CD8-positive, alpha-beta memory T cell (primary cell): ENCODE data around the gene SLC2A9. TPM values are rescaled to one million over a fixed set of nuclear protein-coding genes. Genes with fewer than 3 reads are reported as not detected.

ENCODE experiments used
- CTCF ChIA-PET: fragments of 350-600 bp; sonication (Branson Sonifier 250); formaldehyde crosslinking; loops from one replicate; lab custom pipeline; 2021; ENCODE audit warnings: antibody characterized with exemption; lab: Charles Lee
- POLR2A ChIA-PET: fragments of 350-600 bp; sonication (Branson Sonifier 250); formaldehyde crosslinking; loops from one replicate; lab custom pipeline; 2021; ENCODE audit warnings: antibody characterized with exemption; lab: Charles Lee
- DNase-seq, 5 donors: peaks; one replicate each; pipeline versions ENCODE4 v3.0.0 to v3.0.0-alpha.2; 2020 to 2022; ENCODE audit warnings: mixed read lengths in 1 of 5
- H3K27ac ChIP-seq: one replicate; pipeline ENCODE4 v1.7.0; 2013; ENCODE audit warnings: low read depth, mild to moderate bottlenecking, low read length, moderate library complexity
- H3K27me3 ChIP-seq: 2 replicates; pipeline ENCODE4 v1.7.0; 2013; ENCODE audit warnings: low read length, mild to moderate bottlenecking; ENCODE audit not compliant: insufficient read depth, poor library complexity, severe bottlenecking
- H3K36me3 ChIP-seq: 2 replicates; pipeline ENCODE4 v1.7.0; 2013; ENCODE audit warnings: mild to moderate bottlenecking, low read length, moderate library complexity; ENCODE audit not compliant: insufficient read depth
- H3K4me1 ChIP-seq: 2 replicates; pipeline ENCODE4 v1.7.0; 2013; ENCODE audit warnings: mild to moderate bottlenecking, low read length, moderate library complexity; ENCODE audit not compliant: insufficient read depth
- H3K4me3 ChIP-seq: 2 replicates; pipeline ENCODE4 v1.7.0; 2013; ENCODE audit warnings: mild to moderate bottlenecking, low read length
- H3K9me3 ChIP-seq: 2 replicates; pipeline ENCODE4 v1.7.0; 2013; ENCODE audit warnings: mild to moderate bottlenecking, low read length
- H3K27ac Mint-ChIP-seq, 8 donors: one replicate each; pipeline ENCODE4 v1.8.0; 2020 to 2021; ENCODE audit warnings: mixed read lengths in 8 of 8, mild to moderate bottlenecking in 6 of 8, inconsistent platforms in 3 of 8, moderate library complexity in 3 of 8
- H3K27me3 Mint-ChIP-seq, 2 donors: one replicate each; pipeline ENCODE4 v1.8.0; 2020 to 2021; ENCODE audit warnings: mixed read lengths in 2 of 2, mild to moderate bottlenecking in 1 of 2, moderate library complexity in 1 of 2
- H3K36me3 Mint-ChIP-seq, 3 donors: one replicate each; pipeline ENCODE4 v1.8.0; 2020 to 2021; ENCODE audit warnings: mixed read lengths in 3 of 3, inconsistent platforms in 1 of 3, mild to moderate bottlenecking in 1 of 3
- H3K4me1 Mint-ChIP-seq, 3 donors: one replicate each; pipeline ENCODE4 v1.8.0; 2020 to 2021; ENCODE audit warnings: mixed read lengths in 3 of 3, inconsistent platforms in 1 of 3, mild to moderate bottlenecking in 1 of 3
- H3K4me3 Mint-ChIP-seq, 7 donors: one replicate each; pipeline ENCODE4 v1.8.0; 2020 to 2021; ENCODE audit warnings: mixed read lengths in 7 of 7, mild to moderate bottlenecking in 6 of 7, moderate library complexity in 4 of 7, inconsistent platforms in 2 of 7
- H3K9me3 Mint-ChIP-seq, 5 donors: one replicate each; pipeline ENCODE4 v1.8.0; 2020 to 2022; ENCODE audit warnings: mixed read lengths in 5 of 5, mild to moderate bottlenecking in 3 of 5, moderate library complexity in 2 of 5, inconsistent platforms in 1 of 5
- polyA plus RNA-seq: library from polyadenylated mRNA; unstranded; fragments of 300-500 nt; fragmentation: Illumina TruSeq; gene quantifications from one replicate; pipeline ENCODE4 v1.2.3, GENCODE V29; 2021
- total RNA-seq, 2 experiments: library from RNA; stranded (reverse); gene quantifications; one replicate each; pipeline ENCODE4 v1.2.3, GENCODE V29; 2021

The SLC2A9 gene
- total and polyA plus RNA-seq, 3 experiments from 2014 or later: 1.8 to 3.1 (median 3.0) TPM

DNA sequence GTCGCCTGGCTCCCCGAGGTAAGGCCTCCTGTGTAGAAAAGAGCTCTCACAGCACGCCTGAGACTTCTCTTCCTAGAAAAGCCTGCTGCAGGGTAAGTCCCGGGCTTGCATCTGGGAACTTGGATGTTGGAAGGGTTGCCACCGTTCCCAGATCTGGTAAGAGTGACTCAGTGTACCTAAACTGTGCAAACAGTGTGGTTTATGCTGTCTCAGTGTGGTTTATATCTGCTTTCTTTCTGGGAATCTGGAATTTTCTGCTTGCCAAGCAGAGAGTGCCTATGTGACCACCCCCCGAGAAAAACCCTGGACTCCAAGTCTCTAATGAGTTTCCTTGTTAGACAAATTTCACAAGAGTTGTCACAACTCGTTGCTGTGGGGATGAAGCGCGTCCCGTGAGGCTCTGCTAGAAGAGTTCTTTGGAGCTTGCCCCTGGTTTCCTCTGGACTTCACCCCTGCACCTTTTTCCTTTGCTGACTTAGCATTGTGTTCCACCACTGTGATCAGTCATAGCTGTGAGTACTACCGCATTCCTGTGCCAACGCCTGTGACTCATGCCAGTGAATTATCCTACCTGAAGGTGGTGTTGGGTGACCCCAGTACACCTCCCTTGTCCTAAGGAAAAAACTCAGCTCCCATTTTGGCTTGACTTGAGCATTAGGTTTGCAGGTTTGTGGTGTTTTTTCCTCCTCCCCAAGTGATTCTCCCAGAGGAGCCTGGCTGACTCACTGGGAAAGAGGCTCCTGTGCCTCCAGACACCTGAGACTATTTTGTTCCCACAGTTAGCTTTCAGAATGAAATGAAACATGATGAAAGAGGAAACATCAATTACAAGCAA, 14.5 kb downstream of the SLC2A9 start:
- H3K27me3 Mint-ChIP-seq: peaks cover 0 to 3% of the 10 kb centered on the region in 2 donors
- POLR2A ChIA-PET: no interaction called here
- Histone ChIP-seq H3K9me3 (no peaks in the 10 kb centered on the region), H3K27me3 (no peaks in the 10 kb centered on the region), H3K4me3 (no peak overlapping the region), H3K36me3 (no peaks in the 10 kb centered on the region), H3K27ac (no peak overlapping the region), H3K4me1 (no peaks in the 10 kb centered on the region)
- H3K4me3 Mint-ChIP-seq: no peak overlapping the region
- no peak for DNase-seq
- CTCF ChIA-PET: no interaction called here
- peaks cover 0 to 6% (median 0%) of the 10 kb centered on the region in 3 donors for H3K4me1 Mint-ChIP-seq
- no peak overlapping the region for H3K27ac Mint-ChIP-seq
- no peaks in the 10 kb centered on the region for H3K9me3 Mint-ChIP-seq
- peaks cover 0 to 3% (median 0%) of the 10 kb centered on the region in 3 donors for H3K36me3 Mint-ChIP-seq

DNA sequence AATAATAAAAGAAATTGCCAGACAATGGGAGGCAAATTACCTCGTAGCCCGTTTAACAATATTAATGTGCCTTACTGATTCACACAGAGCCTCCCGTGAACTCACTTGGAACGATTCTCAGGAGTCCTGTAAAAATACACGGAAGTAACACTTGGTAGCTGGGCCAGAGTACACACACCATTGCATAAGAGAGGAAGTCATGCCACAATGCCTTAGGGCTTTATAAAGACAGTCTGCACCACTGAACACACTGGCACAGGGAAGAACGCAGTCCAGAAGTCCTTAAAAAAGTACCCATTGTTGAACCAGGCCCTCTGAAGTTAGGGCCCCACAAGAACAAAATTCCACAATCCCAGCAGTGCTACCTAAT, 15.1 kb downstream of the SLC2A9 start:
- ChIA-PET CTCF (no interaction called here), POLR2A (no interaction called here)
- Histone ChIP-seq H3K36me3 (no peaks in the 10 kb centered on the region), H3K27me3 (no peaks in the 10 kb centered on the region), H3K9me3 (no peaks in the 10 kb centered on the region), H3K4me3 (no peak overlapping the region), H3K27ac (no peak overlapping the region), H3K4me1 (no peaks in the 10 kb centered on the region)
- Mint-ChIP-seq H3K36me3 (peaks cover 0 to 3% (median 0%) of the 10 kb centered on the region in 3 donors), H3K27me3 (peaks cover 0 to 3% of the 10 kb centered on the region in 2 donors), H3K9me3 (no peaks in the 10 kb centered on the region), H3K4me1 (peaks cover 0 to 6% (median 0%) of the 10 kb centered on the region in 3 donors), H3K27ac (no peak overlapping the region), H3K4me3 (no peak overlapping the region)
- no peak for DNase-seq

DNA sequence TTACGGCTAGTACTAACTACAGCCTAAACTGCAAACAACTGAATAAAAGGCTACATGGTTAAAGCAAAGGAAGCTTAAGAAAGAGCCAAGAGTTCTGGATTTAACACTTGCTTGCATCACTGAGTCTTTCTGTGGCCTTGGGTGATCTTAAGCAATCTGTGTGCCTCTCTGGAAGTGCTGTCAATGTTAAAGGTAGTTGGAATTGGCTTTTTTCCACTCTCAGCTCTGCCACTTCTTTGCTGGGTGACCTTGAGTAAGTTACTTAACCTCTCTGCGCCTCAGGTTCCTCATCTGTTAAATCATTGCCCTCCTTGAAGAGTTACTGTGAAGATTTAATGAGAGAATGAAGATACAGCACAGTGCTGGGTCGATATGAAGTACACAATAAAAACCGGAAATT, 15.7 kb downstream of the SLC2A9 start:
- no peaks in the 10 kb centered on the region for H3K36me3 ChIP-seq
- ChIA-PET POLR2A (no interaction called here), CTCF (no interaction called here)
- no peak overlapping the region for H3K27ac Mint-ChIP-seq
- H3K4me1 Mint-ChIP-seq: peaks cover 0 to 4% (median 0%) of the 10 kb centered on the region in 3 donors
- peaks cover 0 to 3% (median 0%) of the 10 kb centered on the region in 3 donors for H3K36me3 Mint-ChIP-seq
- no peaks in the 10 kb centered on the region for H3K4me1 ChIP-seq
- no peaks in the 10 kb centered on the region for H3K27me3 ChIP-seq
- H3K9me3 ChIP-seq: no peaks in the 10 kb centered on the region
- H3K27me3 Mint-ChIP-seq: no peaks in the 10 kb centered on the region
- no peak overlapping the region for H3K27ac ChIP-seq
- no peaks in the 10 kb centered on the region for H3K9me3 Mint-ChIP-seq
- DNase-seq: no peak
- H3K4me3 Mint-ChIP-seq: no peak overlapping the region
- H3K4me3 ChIP-seq: no peak overlapping the region

DNA sequence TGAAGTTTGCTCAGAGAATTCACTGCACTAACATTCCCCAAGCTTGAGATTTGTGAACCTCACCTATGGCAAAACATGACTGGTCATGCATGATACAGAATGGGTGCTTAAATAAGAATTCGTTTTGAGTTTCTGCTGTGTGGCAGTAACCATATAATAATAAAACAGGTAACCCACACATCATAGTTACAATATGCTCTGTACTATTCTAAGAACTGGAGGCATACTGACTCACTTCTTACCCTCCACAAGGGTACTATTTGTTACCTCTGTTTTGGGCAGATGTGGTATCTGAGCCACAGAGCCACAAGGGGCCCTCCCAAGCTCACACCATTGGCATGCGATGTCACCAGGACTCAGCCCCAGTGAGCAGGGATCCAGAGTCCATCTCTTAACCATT, 17.6 kb downstream of the SLC2A9 start:
- Mint-ChIP-seq H3K4me3 (no peak overlapping the region), H3K27me3 (no peaks in the 10 kb centered on the region), H3K36me3 (peaks cover 0 to 3% (median 0%) of the 10 kb centered on the region in 3 donors), H3K9me3 (no peaks in the 10 kb centered on the region), H3K4me1 (no peaks in the 10 kb centered on the region), H3K27ac (no peak overlapping the region)
- H3K9me3 ChIP-seq: no peaks in the 10 kb centered on the region
- DNase-seq: no peak
- ChIA-PET POLR2A (no interaction called here), CTCF (no interaction called here)
- H3K27ac ChIP-seq: no peak overlapping the region
- no peaks in the 10 kb centered on the region for H3K4me1 ChIP-seq
- no peaks in the 10 kb centered on the region for H3K36me3 ChIP-seq
- no peaks in the 10 kb centered on the region for H3K27me3 ChIP-seq
- H3K4me3 ChIP-seq: no peak overlapping the region

DNA sequence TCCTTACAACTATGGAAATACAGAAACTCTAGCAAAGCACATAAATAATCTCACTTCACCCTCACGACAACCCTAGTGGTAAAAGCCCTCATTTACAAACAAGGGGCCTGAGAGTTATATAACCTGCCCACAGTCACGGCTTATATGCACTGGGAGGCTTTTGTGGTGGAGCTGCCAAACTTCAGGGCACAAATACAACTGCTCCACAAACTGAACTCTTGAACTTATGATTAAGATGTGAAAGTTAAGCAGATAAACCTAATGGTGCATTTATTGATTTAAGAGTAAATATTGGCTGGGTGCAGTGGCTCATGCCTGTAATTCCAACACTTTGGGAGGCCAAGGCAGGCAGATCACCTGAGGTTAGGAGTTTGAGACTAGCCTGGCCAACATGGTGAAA, 19.0 kb downstream of the SLC2A9 start:
- Histone ChIP-seq H3K27me3 (no peaks in the 10 kb centered on the region), H3K36me3 (no peaks in the 10 kb centered on the region), H3K27ac (no peak overlapping the region), H3K4me1 (no peaks in the 10 kb centered on the region), H3K4me3 (no peak overlapping the region), H3K9me3 (no peaks in the 10 kb centered on the region)
- no peak for DNase-seq
- no peaks in the 10 kb centered on the region for H3K4me1 Mint-ChIP-seq
- ChIA-PET CTCF (interaction anchor here (1.4 kb wide), 1 partner anchor 13 kb away, joined by 3 read pairs; no protein-coding TSS in a partner anchor), POLR2A (no interaction called here)
- no peaks in the 10 kb centered on the region for H3K27me3 Mint-ChIP-seq
- no peak overlapping the region for H3K27ac Mint-ChIP-seq
- H3K4me3 Mint-ChIP-seq: no peak overlapping the region
- peaks cover 0 to 3% (median 0%) of the 10 kb centered on the region in 3 donors for H3K36me3 Mint-ChIP-seq
- no peaks in the 10 kb centered on the region for H3K9me3 Mint-ChIP-seq

DNA sequence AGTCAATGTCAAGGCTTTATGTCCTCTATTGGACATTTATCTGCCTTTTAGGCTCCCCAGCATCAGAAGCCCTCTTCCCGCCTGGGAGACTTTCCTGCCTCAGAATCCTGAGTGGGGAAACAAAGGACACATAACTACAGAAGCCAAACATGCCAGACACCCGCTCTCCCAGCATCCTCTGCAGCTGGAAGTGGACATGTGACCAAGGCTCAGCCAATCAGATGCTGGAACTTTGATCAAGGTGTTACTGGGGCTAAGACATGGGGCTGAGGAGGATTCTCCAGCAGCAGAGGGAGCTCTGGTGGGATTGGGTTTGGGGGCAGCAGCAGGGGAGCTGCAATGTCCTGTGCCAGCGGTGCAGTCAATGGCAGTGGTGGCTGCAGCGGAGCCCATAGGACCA, 19.5 kb downstream of the SLC2A9 start:
- no peaks in the 10 kb centered on the region for H3K36me3 ChIP-seq
- no peaks in the 10 kb centered on the region for H3K27me3 ChIP-seq
- ChIA-PET POLR2A (no interaction called here), CTCF (interaction anchor here (1.4 kb wide), 1 partner anchor 12 kb away, joined by 3 read pairs; no protein-coding TSS in a partner anchor)
- H3K27ac ChIP-seq: no peak overlapping the region
- no peaks in the 10 kb centered on the region for H3K4me1 ChIP-seq
- H3K9me3 ChIP-seq: no peaks in the 10 kb centered on the region
- Mint-ChIP-seq H3K4me1 (no peaks in the 10 kb centered on the region), H3K4me3 (no peak overlapping the region), H3K27me3 (no peaks in the 10 kb centered on the region), H3K9me3 (no peaks in the 10 kb centered on the region), H3K27ac (no peak overlapping the region), H3K36me3 (peaks cover 0 to 3% (median 0%) of the 10 kb centered on the region in 3 donors)
- H3K4me3 ChIP-seq: no peak overlapping the region
- no peak for DNase-seq

DNA sequence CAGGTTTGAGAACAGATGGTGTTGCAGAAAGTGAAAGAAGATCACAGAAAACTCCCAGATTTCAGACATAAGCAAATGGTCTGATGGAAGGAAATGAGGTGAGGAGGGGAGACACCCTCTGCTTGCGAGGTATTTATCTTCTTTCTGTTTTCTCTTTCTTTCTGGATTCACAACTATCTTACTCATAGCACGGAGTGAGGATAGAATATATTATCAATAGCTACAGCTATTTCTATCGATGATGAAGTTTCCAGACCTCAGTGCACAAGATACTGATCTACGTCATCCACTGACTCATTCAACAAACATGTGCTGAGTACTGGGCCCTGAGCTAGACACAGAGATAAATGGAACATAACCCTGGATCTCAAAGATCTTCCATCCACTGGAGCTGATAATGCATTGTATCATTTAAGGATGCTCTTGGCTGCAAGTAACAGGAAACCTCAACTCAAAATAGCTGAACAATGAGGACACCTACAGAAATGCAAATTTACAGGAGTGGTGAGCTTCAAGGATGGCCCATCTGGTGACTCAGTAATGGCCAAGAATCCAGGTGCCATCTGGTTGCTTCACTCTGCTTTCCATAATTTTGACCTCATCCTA, 21.2 kb downstream of the SLC2A9 start:
- H3K27me3 Mint-ChIP-seq: no peaks in the 10 kb centered on the region
- ChIA-PET POLR2A (no interaction called here), CTCF (no interaction called here)
- Histone ChIP-seq H3K9me3 (no peaks in the 10 kb centered on the region), H3K4me1 (no peaks in the 10 kb centered on the region), H3K27ac (no peak overlapping the region), H3K4me3 (no peak overlapping the region), H3K36me3 (no peaks in the 10 kb centered on the region), H3K27me3 (no peaks in the 10 kb centered on the region)
- H3K4me3 Mint-ChIP-seq: no peak overlapping the region
- DNase-seq: no peak
- H3K36me3 Mint-ChIP-seq: peaks cover 0 to 10% (median 3%) of the 10 kb centered on the region in 3 donors
- H3K4me1 Mint-ChIP-seq: no peaks in the 10 kb centered on the region
- no peak overlapping the region for H3K27ac Mint-ChIP-seq
- no peaks in the 10 kb centered on the region for H3K9me3 Mint-ChIP-seq

DNA sequence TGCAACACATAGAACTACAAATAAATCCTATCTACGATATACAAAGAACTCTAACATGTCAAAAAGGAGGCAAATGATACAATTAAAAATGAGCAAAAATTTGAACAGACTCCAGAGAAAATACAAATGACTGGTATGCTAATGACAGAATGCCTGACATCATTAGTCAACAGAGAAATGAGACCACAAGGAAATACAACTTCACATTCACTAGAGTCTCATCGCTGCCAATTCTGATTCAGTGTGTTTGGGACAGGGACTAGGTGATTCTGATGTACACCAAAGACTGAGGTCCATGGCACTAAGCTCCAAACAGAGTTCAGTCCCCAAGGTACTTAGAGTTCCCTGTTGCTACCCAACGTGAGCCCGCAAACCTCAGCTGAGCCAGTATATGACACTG, 23.4 kb downstream of the SLC2A9 start:
- Mint-ChIP-seq H3K27ac (no peak overlapping the region), H3K4me3 (no peak overlapping the region), H3K9me3 (no peaks in the 10 kb centered on the region), H3K36me3 (peaks cover 0 to 13% (median 8%) of the 10 kb centered on the region in 3 donors), H3K4me1 (peaks cover 0 to 6% (median 0%) of the 10 kb centered on the region in 3 donors), H3K27me3 (no peaks in the 10 kb centered on the region)
- H3K9me3 ChIP-seq: no peaks in the 10 kb centered on the region
- H3K27me3 ChIP-seq: no peaks in the 10 kb centered on the region
- no peak overlapping the region for H3K4me3 ChIP-seq
- ChIA-PET POLR2A (no interaction called here), CTCF (no interaction called here)
- DNase-seq: no peak
- no peaks in the 10 kb centered on the region for H3K4me1 ChIP-seq
- no peaks in the 10 kb centered on the region for H3K36me3 ChIP-seq
- H3K27ac ChIP-seq: no peak overlapping the region
